Measurements from ENCODE around the gene UPK1B.
"Not testable (repeated sequence)": the region's sequence is repeated elsewhere in the genome, so short reads cannot be mapped to it uniquely, and the experiment has no call there.

Gene UPK1B

GRCh38 chr3:119227070-119227850, 53.9 kb downstream of the UPK1B start:
- FAIRE-seq, result no peak

GRCh38 chr3:119228373-119229145, 55.2 kb downstream of the UPK1B start:
- no peak for FAIRE-seq

DNA sequence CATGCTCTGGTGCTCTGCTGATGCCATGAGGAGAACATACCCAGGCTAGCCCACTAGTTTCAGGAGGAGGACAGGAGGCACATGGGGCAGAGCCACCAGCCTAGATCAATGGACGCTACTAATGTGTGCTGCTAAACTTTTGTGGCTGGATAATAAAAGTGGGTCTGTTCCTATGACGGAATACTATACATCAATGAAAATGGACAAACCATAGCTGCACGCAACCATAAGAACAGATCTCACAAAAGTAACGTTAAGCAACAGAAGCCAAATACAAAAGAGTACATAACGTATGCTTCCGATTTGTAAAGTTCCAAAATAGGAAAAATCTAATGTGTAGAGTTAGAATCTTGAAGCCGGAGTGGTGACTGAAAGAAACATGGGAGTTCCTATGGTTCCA, 55.8 kb downstream of the UPK1B start:
- no peak for FAIRE-seq

DNA sequence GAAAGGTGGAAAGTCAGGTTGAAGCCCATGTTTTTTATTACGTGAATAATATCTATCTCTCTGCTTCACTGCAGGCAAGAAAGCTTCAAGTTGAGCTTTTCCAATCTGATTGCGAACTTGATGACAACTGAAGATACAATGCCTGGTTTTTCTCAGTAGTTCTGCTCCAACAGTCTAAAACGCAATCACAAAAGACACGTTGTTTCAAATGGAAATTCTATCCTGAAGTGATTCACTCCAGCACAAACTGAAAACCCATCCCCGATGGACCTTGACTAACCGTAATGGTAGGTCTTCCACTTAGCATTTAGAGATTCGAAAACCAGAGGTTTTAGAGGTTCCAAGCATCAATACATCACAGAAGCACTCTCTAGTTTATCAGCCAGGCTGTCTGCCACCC, 56.7 kb downstream of the UPK1B start:
- FAIRE-seq, result no peak

DNA sequence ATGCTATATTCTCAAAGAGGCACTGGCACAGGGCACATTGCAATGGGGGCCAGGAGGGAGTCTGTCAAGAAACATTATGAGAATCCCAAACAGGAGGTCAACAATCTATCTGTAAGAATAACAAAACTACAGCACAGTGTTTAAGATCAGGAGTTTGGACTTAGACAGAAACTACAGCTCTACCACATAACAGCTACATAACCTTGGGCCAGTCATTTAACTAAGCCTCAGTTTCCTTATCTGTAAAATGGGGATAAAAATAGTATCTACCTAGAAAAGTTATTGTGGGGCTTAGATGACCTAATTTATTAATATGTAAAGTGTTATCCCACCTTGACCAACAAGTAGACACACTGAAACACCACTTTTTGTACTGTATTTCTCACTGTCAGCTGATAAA, 57.3 kb downstream of the UPK1B start:
- FAIRE-seq, result no peak

- no peak for FAIRE-seq
These were observed 61.2 kb downstream of the UPK1B start for GRCh38 chr3:119234610-119235009.

DNA sequence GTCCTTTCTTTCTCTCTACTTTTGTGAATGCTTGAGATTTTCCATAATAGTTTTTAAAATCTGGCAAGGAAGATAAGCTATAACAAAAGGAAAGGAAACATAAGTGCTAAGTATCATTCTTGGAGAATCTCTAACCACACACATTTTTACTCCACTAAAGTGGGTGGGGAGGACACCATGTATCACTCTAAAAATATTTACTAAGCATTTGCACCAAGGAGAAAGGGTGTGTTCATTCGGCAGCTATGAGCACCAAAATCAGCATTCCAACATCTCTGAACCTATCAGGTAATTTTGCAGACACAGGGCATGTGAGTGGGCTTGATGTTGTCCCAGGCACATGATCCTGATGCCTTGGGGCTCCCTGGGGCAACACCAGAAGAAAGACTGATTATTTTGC, 61.8 kb downstream of the UPK1B start:
- FAIRE-seq, result no peak

DNA sequence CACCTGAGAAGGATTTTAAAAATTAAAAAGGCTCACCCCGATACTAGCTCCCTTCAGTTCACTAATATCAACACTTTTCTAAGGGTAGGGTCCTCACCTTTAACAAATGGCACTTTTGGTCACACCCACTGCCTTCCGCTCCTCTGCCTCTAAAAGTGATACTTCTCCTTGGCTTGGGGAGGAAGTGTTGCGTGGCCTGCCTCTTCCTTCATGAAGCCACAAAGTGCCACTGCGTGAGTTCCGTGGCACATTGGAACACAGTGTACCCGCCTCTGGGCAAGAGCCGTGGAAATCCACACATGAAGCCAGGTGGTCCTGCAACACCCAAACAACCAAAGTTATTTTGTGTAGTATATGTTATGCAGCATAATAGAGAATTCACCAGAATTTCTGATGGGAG, 63.4 kb downstream of the UPK1B start:
- FAIRE-seq, result no peak

GRCh38 chr3:119237299-119237698, 63.9 kb downstream of the UPK1B start:
- FAIRE-seq, result no peak

DNA sequence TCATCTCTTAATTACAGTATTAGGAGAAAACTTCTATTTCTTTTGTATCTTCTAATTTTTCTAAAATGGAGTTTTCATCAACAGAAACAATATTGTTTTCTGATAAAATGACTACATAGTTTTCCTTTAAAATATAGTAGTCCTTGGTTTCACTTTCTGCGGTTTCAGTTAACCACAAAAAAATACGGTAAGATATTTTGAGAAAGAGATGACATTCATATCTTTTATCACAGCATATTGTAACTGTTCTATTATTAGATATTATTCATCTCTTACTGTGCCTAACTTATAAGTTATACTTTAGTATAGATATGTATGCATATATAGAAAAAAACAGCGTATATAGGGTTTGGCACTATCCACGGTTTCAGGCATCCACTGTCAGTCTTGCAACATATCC, 65.0 kb downstream of the UPK1B start:
- no peak for FAIRE-seq

DNA sequence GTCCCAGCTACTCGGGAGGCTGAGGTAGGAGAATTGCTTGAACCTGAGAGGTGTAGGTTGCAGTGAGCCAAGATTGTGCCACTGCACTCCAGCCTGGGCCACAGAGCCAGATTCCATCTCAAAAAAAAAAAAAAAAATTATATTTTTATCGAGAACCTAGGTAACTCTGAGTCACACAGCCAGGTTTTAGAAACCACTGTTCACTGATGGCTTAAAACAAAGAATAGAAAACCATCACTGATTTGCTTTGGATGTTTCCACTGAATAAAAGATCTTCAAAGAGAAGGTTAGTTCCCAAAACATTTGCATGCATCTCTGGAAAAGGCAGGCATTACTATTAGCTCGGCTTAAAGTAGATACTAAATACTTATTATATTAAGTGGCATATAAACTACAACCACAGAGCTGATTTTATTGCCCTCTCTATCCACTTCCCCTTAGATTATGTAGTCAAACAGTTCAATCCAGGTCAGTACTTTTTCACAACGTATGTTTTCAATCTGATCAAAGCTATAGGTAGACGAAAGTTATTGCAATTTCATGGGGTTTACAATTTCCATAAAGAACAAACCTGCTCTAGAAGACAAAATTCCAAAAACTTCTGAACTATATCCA, 65.9 kb downstream of the UPK1B start:
- FAIRE-seq, result no peak

DNA sequence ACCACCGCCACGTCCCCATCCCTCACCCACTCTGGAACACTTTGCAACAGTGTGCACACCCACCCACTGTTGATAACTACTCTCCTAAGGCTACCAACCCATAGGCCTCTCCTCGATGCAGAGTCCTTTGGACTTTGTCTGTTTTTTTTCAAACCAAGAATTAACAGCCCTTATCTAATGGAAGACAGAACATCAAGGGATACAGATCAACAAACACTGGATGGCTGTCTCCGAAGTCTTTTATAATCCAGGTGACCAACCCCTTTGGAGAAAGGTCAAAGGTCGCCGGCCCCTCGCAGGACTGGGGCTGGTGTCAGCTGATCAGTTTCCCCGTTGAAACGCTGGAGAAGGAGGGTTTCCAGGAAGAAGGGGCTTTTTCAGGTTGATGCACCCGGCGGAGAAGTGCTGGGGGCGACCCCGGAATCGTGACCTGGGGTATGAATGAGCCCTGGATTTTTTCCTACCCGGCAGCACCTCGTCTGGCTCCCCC, 66.7 kb downstream of the UPK1B start:
- no peak for FAIRE-seq

GRCh38 chr3:119240591-119241434, 67.4 kb downstream of the UPK1B start, which contains the start of gene B4GALT4:
Gene B4GALT4 (minus strand): TSS chr3:119240878. CDS start chr3:119230099, 10,779 bp downstream.
- no peak for FAIRE-seq

DNA sequence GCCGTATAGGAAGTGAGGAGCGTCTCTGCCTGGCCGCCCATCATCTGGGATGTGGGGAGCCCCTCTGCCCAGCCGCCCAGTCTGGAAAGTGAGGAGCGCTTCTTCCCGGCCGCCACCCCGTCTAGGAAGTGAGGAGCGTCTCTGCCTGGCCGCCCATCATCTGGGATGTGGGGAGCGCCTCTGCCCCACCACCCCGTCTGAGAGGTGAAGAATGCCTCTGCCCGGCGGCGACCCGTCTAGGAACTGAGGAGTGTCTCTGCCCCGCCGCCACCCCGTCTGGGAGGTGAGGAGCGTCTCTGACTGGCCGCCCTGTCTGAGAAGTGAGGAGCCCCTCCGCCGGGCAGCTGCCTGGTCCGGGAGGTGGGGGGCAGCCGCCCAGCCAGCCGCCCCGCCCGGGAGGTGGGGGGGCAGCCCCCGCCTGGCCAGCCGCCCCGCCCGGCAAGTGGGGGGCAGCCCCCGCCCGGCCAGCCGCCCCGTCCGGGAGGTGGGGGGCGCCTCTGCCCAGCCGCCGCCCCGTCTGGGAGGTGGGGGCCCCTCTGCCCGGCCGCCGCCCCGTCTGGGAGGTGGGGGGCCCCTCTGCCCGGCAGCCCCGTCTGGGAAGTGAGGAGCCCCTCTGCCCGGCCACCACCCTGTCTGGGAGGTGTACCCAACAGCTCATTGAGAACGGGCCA, 69.1 kb downstream of the UPK1B start:
- FAIRE-seq, result not testable (repeated sequence)

- FAIRE-seq, result not testable (repeated sequence)
These were observed 69.7 kb downstream of the UPK1B start for GRCh38 chr3:119243058-119243529.

DNA sequence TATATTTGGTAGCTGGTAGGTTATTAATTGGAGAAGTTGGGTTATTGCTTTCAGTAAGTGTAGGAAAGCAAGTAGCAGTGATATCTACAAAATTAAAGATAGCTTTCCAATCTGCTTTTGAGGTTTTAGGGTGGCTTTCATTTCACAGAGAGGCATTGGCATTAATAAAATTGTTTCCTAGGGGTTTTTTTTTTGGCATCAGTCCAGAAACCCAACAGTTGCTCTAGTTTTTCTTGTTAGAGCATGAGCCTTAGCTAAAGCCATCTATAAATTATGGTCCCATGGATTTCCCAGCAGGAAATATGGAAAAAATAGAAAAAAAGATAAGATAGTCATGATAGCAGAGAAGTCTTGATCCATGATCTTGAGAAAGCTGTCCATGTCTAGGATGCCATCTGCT, 70.3 kb downstream of the UPK1B start:
- FAIRE-seq, result no peak

DNA sequence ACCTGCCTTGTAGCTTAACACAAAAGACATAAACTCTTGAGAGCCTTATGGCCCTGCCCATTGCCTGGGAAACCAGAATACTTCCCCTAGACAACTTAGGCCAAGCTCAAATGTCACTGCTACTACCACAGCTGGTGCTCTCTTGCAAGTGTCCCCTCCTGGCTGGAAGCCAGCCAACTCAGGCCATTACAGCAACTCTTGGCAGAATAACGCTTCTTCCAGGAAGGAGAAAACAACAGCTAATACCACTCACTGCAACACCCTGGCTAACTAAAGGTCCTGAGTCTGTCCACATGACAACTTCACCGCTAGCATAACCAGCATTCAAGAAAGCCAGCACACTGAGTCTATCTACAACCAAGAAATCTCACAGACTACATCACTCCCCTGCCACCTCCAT, 72.4 kb downstream of the UPK1B start:
- FAIRE-seq, result no peak
